Brain microvascular endothelial cell (primary cell): Measurements from ENCODE around the gene INSRR.

Experiments used
- DNase-seq: peaks from one replicate; pipeline ENCODE4 v3.0.0-alpha.2; 2020
- H3K27ac ChIP-seq: fragments of 250-450 bp; sonication (Bioruptor Pico); 2 replicates; pipeline ENCODE4 v1.5.1; 2020; ENCODE audit warnings: mild to moderate bottlenecking, moderate library complexity
- H3K27me3 ChIP-seq: fragments of 250-450 bp; sonication (Bioruptor Pico); replicated peaks from 2 replicates; pipeline ENCODE4 v1.5.1; 2020; ENCODE audit warnings: mild to moderate bottlenecking
- H3K36me3 ChIP-seq: fragments of 250-450 bp; sonication (Bioruptor Pico); replicated peaks from 2 replicates; pipeline ENCODE4 v1.5.1; 2020; ENCODE audit warnings: mild to moderate bottlenecking
- H3K4me3 ChIP-seq: 2 replicates; pipeline ENCODE4 v1.5.1; 2011; ENCODE audit warnings: low read depth, mild to moderate bottlenecking, control low read depth, low read length, moderate library complexity
- CTCF ChIP-seq: IDR thresholded peaks from 2 replicates; pipeline ENCODE4 v1.5.1; 2011; ENCODE audit warnings: low read depth, mild to moderate bottlenecking, moderate library complexity, low read length, control low read depth, inconsistent platforms; ENCODE audit errors: missing control alignments
- in situ Hi-C: cut with HindIII; loops from 2 replicates; pipeline ENCODE4 v1.10.0; 2017; ENCODE audit warnings: low sequenced_read_pairs, low pct_ligation_motif_present

INSRR gene

GRCh38 chr1:156860628-156861423, 1.9 kb upstream of the INSRR start, which contains the start of gene NTRK1:
Gene NTRK1, plus strand, starts transcription at chr1:156860865. Its CDS starts 70 bp downstream, at chr1:156860935.
- peaks cover 49% of the 10 kb centered on the region for H3K27me3 ChIP-seq
- TF ChIP-seq CTCF: no peak
- no peak for DNase-seq
- H3K36me3 ChIP-seq: no peaks in the 10 kb centered on the region
- H3K27ac ChIP-seq: no peak within 1 kb of the TSS
- peak within 1 kb of the TSS; percentile 34 for H3K4me3 ChIP-seq
- in situ Hi-C loops: no loop called here

- peaks cover 49% of the 10 kb centered on the region for H3K27me3 ChIP-seq
- DNase-seq: peak; percentile 23
- H3K27ac ChIP-seq: no peak overlapping the region
- TF ChIP-seq CTCF: peak; percentile 83
- peak overlapping the region; percentile 34 for H3K4me3 ChIP-seq
- H3K36me3 ChIP-seq: no peaks in the 10 kb centered on the region
- in situ Hi-C loops: no loop called here
These were observed 1.3 kb upstream of the INSRR start for GRCh38 chr1:156860113-156860627.

GRCh38 chr1:156859523-156860112, 701 bp upstream of the INSRR start:
- TF ChIP-seq CTCF: no peak
- DNase-seq: no peak
- Histone ChIP-seq H3K4me3 (peak overlapping the region; percentile 34), H3K36me3 (no peaks in the 10 kb centered on the region), H3K27ac (no peak overlapping the region), H3K27me3 (peaks cover 49% of the 10 kb centered on the region)
- in situ Hi-C loops: no loop called here

GRCh38 chr1:156858555-156858956, 361 bp downstream of the INSRR start:
- Histone ChIP-seq H3K27ac (no peak overlapping the region), H3K4me3 (no peak overlapping the region), H3K36me3 (no peaks in the 10 kb centered on the region), H3K27me3 (peaks cover 49% of the 10 kb centered on the region)
- in situ Hi-C loops: no loop called here
- DNase-seq: no peak
- TF ChIP-seq CTCF: no peak

GRCh38 chr1:156857532-156857931, 1.4 kb downstream of the INSRR start:
- no peak overlapping the region for H3K27ac ChIP-seq
- DNase-seq: no peak
- in situ Hi-C loops: no loop called here
- no peaks in the 10 kb centered on the region for H3K36me3 ChIP-seq
- no peak for TF ChIP-seq CTCF
- H3K4me3 ChIP-seq: no peak overlapping the region
- peaks cover 49% of the 10 kb centered on the region for H3K27me3 ChIP-seq
